HS-27A (cell line): ENCODE data around the gene TPI1.
"Not testable (repeated sequence)": the region's sequence is repeated elsewhere in the genome, so short reads cannot be mapped to it uniquely, and the experiment has no call there.

Experiments
- DNase-seq: peaks from one replicate; pipeline ENCODE4 v3.0.0-alpha.2; 2012; ENCODE audit warnings: low read depth, missing footprints

The TPI1 gene

DNA sequence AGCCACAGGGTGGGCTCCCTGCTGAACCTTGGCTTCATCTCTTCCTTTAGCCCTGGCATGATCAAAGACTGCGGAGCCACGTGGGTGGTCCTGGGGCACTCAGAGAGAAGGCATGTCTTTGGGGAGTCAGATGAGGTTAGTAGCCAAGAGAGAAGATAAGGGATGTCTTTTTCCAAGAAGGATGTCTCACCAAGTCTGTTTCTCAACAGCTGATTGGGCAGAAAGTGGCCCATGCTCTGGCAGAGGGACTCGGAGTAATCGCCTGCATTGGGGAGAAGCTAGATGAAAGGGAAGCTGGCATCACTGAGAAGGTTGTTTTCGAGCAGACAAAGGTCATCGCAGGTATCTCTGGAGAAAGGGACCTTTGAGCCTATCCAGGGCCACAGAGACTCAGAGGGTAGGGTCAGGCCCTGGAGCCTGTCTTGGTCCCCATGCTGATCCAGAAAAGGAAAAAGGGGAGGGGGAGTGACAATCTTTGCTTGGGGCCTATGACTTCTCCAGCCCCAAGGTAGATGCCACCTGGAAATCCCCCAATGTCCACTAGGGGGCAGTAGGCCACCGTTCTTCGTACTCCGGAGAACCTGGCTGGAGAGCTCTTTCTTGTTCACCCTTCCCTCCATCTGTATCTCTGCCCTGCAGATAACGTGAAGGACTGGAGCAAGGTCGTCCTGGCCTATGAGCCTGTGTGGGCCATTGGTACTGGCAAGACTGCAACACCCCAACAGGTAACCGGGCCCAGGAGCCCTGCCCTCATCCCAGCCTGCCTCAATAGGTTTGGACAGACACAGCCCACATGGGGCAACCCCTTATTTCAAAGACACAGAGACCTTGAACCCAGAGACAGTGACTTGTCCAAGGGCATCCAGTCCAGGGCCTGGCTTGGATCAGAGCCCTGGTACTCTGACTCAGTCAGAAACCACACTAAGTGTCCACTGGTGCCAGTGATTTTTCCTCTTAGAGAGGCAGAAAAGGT, 2.0 kb downstream of the TPI1 start:
- DNase-seq = no peak

- DNase-seq = not testable (repeated sequence)
Observed at GRCh38 chr12:6870304-6870703, 3.0 kb downstream of the TPI1 start.

- DNase-seq = no peak
Observed at GRCh38 chr12:6871052-6871957, 4.0 kb downstream of the TPI1 start.

DNA sequence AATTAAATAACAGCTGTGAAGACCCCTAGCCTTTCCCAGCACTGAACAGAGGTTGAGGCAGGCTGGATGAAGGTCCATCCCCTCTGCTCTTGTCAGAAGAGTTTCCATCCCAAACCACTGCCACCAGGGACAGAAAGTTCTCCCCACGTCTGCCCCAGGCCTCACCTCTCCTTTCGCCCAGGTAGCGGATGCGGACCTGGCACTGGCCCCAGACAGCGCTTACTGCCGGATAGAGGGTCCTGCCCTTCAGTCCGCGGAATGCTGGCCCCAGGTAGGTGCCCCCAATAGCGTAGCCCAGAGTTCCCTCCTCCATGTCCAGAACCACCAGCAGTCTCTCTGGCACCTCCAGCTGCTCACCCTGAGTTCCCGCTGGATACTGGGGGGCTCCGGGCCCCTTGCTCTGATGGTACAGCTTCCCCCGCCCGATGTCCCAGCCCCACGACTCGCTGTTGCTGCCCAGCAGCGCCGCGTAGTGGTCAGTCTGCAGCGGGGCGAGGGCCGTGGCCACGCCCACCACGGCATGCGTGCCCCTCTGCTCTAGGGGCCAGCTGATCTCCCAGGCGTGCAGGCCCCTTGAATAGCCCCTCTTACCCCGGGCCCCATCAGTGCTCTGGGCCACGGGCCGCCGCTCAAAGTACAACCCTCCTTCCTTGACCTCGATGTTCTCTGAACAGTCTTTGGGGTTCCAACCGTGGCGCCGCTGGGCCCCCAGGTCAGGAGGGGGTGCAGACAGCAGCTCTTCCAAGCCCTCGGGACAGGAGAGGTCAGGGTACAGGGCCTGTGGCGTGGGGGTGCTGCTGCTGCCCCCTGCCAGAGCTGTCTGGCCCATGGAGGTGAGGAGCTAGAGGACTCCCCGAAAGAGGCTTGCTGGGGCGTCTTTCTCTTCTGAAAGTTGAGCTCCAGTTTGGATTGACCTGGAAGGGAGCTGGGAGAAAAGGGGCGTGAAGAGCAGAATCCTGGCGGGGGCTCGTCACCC, 5.0 kb downstream of the TPI1 start:
- DNase-seq = no peak

- DNase-seq = no peak
Observed at GRCh38 chr12:6873094-6874014, 6.0 kb downstream of the TPI1 start, which contains the start of gene SPSB2. Gene SPSB2, minus strand, starts transcription at chr12:6873303. Its CDS starts 402 bp downstream, at chr12:6872901.

DNA sequence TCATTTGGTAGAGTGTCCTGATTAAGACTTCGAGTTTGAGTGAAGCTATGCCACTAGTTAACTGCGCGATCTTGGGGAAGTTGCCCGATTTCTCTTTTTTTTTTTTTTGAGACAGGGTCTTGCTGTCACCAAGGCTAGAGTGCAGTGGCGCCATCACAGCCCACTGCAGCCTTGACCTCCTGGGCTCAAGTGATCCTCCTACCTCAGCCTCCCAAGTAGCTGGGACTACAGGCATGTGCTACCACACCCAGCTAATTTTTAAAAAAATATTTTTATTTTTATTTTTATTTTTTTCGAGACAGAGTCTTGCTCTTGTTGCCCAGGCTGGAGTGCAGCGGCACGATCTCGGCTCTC, 6.7 kb downstream of the TPI1 start:
- DNase-seq = not testable (repeated sequence)

DNA sequence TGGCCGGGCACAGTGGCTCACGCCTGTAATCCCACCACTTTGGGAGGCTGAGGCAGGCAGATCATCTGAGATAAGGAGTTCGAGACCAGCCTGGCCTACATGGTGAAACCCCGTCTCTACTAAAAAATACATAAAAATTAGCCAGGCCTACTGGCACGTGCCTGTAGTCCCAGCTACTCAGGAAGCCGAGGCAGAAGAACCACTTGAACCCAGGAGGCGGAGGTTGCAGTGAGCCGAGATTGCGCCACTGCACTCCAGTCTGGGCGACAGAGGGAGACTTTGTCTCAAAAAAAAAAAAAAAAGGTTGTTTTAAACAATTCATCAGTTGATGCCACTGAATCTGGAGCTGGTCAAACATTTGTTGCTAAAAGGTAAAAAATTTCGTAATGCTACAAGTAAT, 12.5 kb downstream of the TPI1 start:
- DNase-seq = not testable (repeated sequence)

DNA sequence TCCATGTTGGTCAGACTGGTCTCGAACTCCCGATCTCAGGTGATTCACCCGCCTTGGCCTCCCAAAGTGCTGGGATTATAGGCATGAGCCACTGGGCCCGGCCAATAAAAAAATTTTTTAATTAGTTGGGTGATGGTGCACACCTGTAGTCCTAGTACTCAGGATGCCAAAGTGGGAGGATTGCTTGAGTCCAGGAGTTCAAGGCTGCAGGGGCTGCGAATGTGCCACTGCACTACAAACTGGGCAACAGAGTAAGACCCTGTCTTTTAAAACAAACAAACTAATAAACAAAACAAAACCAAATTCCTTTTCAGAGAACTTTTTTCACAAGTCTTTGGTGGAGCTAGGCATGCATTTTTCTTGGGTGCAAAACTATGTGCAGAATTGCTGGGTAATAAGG, 15.9 kb downstream of the TPI1 start:
- DNase-seq = no peak

GRCh38 chr12:6883683-6884082, 16.4 kb downstream of the TPI1 start:
- DNase-seq = no peak

DNA sequence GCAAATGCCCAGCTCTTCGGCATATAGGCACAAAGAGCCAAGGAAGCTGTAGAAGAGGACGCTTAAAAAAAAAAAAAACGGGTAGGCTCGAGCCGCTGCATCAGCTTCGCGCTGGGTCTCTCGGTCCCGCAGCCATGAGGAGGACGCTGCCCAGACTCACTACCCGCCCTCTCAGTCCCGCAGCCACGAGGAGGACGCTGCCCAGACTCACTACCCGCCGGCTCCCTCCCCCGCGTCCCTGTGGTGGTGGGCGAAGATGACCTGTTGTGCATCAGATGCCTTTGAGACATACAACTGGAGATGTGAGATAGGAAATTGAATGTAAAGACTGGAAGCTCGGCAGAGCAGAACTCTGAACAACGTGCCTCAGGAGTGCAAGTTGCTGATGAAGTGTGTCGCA, 17.2 kb downstream of the TPI1 start:
- no peak for DNase-seq

- DNase-seq = not testable (repeated sequence)
Observed at GRCh38 chr12:6886206-6886999, 19.1 kb downstream of the TPI1 start.

DNA sequence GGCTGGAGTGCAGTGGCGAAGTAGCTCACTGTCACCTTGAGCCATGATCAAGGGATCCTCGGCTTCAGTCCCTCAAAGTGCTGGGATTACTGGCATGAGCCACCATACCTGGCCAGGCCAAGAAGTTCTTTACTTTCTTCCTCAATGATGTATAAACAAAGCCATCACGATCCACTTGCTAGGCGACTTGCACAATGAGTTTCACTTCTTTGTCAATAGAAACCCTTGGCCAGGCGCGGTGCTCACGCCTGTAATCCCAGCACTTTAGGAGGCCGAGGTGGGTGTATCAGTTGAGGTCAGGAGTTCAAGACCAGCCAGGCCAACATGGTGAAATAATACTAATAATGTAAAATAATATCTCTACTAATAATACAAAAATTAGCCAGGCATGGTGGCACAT, 20.1 kb downstream of the TPI1 start:
- no peak for DNase-seq

- DNase-seq = no peak
Observed at GRCh38 chr12:6888360-6888759, 21.0 kb downstream of the TPI1 start.

DNA sequence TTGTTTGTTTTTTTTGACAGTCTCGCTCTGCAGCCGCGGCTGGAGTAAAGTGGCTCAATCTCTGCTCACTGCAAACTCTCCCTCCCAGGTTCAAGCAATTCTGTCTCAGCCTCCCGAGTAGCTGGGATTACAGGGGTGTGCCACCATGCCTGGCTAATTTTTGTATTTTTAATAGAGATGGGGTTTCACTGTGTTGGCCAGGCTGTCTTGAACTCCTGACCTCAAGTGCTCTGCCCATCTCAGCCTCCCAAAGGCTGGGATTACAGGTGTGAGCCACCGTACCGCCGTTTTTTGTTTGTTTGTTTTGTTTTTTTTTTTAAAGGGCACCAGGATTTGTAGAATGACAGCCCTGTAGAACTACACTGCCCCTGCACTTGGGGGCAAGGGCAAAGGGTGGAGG, 21.5 kb downstream of the TPI1 start:
- DNase-seq = not testable (repeated sequence)

- DNase-seq = not testable (repeated sequence)
Observed at GRCh38 chr12:6889775-6890573, 22.6 kb downstream of the TPI1 start.

GRCh38 chr12:6890789-6891645, 23.7 kb downstream of the TPI1 start:
- DNase-seq = no peak

- no peak for DNase-seq
Observed at GRCh38 chr12:6891646-6892001, 24.3 kb downstream of the TPI1 start.

DNA sequence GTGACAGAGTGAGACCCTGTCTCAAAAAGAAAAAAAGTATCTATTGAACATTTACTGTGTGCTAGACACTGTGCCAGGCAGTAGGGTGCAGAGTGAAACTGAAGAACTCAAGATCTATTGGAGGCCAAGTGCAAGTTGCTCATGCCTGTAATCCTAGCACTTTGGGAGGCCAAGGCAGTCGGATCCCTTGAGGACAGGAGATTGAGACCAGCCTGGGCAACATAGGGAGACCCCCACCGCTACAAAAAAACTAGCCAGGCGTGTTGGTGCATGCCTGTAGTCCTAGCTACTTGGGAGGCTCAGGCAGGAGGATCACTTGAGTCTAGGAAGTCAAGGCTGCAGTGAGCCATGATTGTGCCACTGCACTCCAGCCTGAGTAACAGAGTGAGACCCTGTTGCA, 25.4 kb downstream of the TPI1 start:
- DNase-seq = not testable (repeated sequence)
